T-helper 2 cell (primary cell): ENCODE measurements around the gene INPP4B.

ENCODE experiments used
- DNase-seq, 5 experiments: peaks; one replicate each; pipeline versions ENCODE4 v3.0.0 to v3.0.0-alpha.2; 2012 to 2022

The INPP4B gene

GRCh38 chr4:142567620-142568451 is 278.3 kb downstream of the INPP4B start:
- DNase-seq = peak in 1 of 5 experiments; percentile 57

GRCh38 chr4:142567199-142567598 is 278.9 kb downstream of the INPP4B start:
- peak; percentile 9 to 92 (median 28) for DNase-seq

GRCh38 chr4:142566777-142567176 is 279.3 kb downstream of the INPP4B start:
- peak in 1 of 5 experiments; percentile 74 for DNase-seq

- no peak for DNase-seq
These were observed 279.9 kb downstream of the INPP4B start for GRCh38 chr4:142566243-142566642.

GRCh38 chr4:142565771-142566170 is 280.3 kb downstream of the INPP4B start:
- peak in 2 of 5 experiments; percentile 21 to 93 for DNase-seq

GRCh38 chr4:142563682-142564291 is 282.3 kb downstream of the INPP4B start:
- no peak for DNase-seq

- DNase-seq = peak in 1 of 5 experiments; percentile 47
These were observed 286.1 kb downstream of the INPP4B start for GRCh38 chr4:142559986-142560385.

- DNase-seq = no peak
These were observed 287.2 kb downstream of the INPP4B start for GRCh38 chr4:142558851-142559250.

GRCh38 chr4:142557239-142557801 is 288.8 kb downstream of the INPP4B start:
- DNase-seq = no peak

GRCh38 chr4:142556570-142557238 is 289.4 kb downstream of the INPP4B start:
- DNase-seq = peak in 1 of 5 experiments; percentile 49

GRCh38 chr4:142556048-142556447 is 290.1 kb downstream of the INPP4B start:
- DNase-seq = no peak

- DNase-seq = no peak
These were observed 291.7 kb downstream of the INPP4B start for GRCh38 chr4:142554412-142554811.

- peak in 1 of 5 experiments; percentile 51 for DNase-seq
These were observed 294.4 kb downstream of the INPP4B start for GRCh38 chr4:142551517-142552305.

GRCh38 chr4:142550965-142551364 is 295.1 kb downstream of the INPP4B start:
- no peak for DNase-seq

GRCh38 chr4:142549726-142550463 is 296.2 kb downstream of the INPP4B start:
- peak in 1 of 5 experiments; percentile 58 for DNase-seq

GRCh38 chr4:142549248-142549647 is 296.9 kb downstream of the INPP4B start:
- no peak for DNase-seq

GRCh38 chr4:142548491-142548890 is 297.6 kb downstream of the INPP4B start:
- DNase-seq = no peak

GRCh38 chr4:142547974-142548373 is 298.1 kb downstream of the INPP4B start:
- no peak for DNase-seq

- no peak for DNase-seq
These were observed 301.5 kb downstream of the INPP4B start for GRCh38 chr4:142544594-142544993.

- DNase-seq = peak in 1 of 5 experiments; percentile 50
These were observed 302.1 kb downstream of the INPP4B start for GRCh38 chr4:142544039-142544438.

- DNase-seq = no peak
These were observed 305.7 kb downstream of the INPP4B start for GRCh38 chr4:142540483-142540804.
